ENCODE results near the gene TRIOBP. TPM values are rescaled to one million over a fixed set of nuclear protein-coding genes. Genes with fewer than 3 reads are reported as not detected.

TRIOBP gene
- polyA plus RNA-seq, 1 donor (not counting 4 experiments of a cell fraction or from before 2014, with no cell fraction given) = 22.2 TPM

- H3K27me3 ChIP-seq (ENCODE audit: control insufficient read depth, extremely low read depth, insufficient read depth, low read length) = no peaks in the 10 kb centered on the region
- no peaks in the 10 kb centered on the region for H4K20me1 ChIP-seq (ENCODE audit: control insufficient read depth, extremely low read depth, insufficient read depth, low read length)
- H3K9me3 ChIP-seq (ENCODE audit: control insufficient read depth, low read depth, low read length) = no peaks in the 10 kb centered on the region
- TF ChIP-seq CTCF (optimal IDR thresholded peaks at IDR 0.05 in 1 of 3, IDR thresholded peaks at IDR 0.05 in 1 of 3, conservative IDR thresholded peaks at IDR 0.05 in 1 of 3; ENCODE audit: extremely low read depth in 1 of 3, insufficient read depth in 2 of 3, low read length in 3 of 3) (no peak), EZH2 (IDR thresholded peaks at IDR 0.05; ENCODE audit: low read length) (no peak)
- no peak overlapping the region for H3K27ac ChIP-seq (ENCODE audit: control insufficient read depth, insufficient read depth, low read length)
- no peak for DNase-seq (ENCODE audit: low read depth, low spot score)
- H3K4me3 ChIP-seq (ENCODE audit: control insufficient read depth in 2 of 3, extremely low read depth in 1 of 3, insufficient read depth in 2 of 3, low read depth in 1 of 3, low read length in 3 of 3) = no peak overlapping the region
- peaks cover 1 to 7% of the 10 kb centered on the region in 2 experiments for H3K36me3 ChIP-seq (ENCODE audit: control insufficient read depth in 2 of 2, extremely low read depth in 1 of 2, insufficient read depth in 2 of 2, low read length in 2 of 2)
- dilution Hi-C loops (cut with MboI; ENCODE audit: extremely low pct_ligation_motif_present, low sequenced_read_pairs) = no loop called here
- no peak overlapping the region for H3K9ac ChIP-seq (ENCODE audit: control insufficient read depth, extremely low read depth, insufficient read depth, low read length)
- H3K9me1 ChIP-seq (ENCODE audit: control insufficient read depth, extremely low read depth, insufficient read depth, low read length) = no peaks in the 10 kb centered on the region
- FAIRE-seq = no peak
- H3K79me2 ChIP-seq (ENCODE audit: control insufficient read depth, insufficient read depth, low read length) = no peaks in the 10 kb centered on the region
- peaks cover 4% of the 10 kb centered on the region for H3K4me1 ChIP-seq (ENCODE audit: control insufficient read depth, extremely low read depth, insufficient read depth, low read length)
- H3K4me2 ChIP-seq (ENCODE audit: control insufficient read depth, extremely low read depth, insufficient read depth, low read depth, low read length) = no peak overlapping the region
- no peak overlapping the region for H2AFZ ChIP-seq (ENCODE audit: control insufficient read depth, low read length)
These were observed 115.0 kb downstream of the TRIOBP start for GRCh38 chr22:37811867-37812266.

- Histone ChIP-seq H3K4me1 (ENCODE audit: control insufficient read depth, extremely low read depth, insufficient read depth, low read length) (peaks cover 11% of the 10 kb centered on the region), H3K79me2 (ENCODE audit: control insufficient read depth, insufficient read depth, low read length) (no peaks in the 10 kb centered on the region), H3K9me1 (ENCODE audit: control insufficient read depth, extremely low read depth, insufficient read depth, low read length) (no peaks in the 10 kb centered on the region), H2AFZ (ENCODE audit: control insufficient read depth, low read length) (no peak overlapping the region), H3K27me3 (ENCODE audit: control insufficient read depth, extremely low read depth, insufficient read depth, low read length) (no peaks in the 10 kb centered on the region), H3K4me2 (ENCODE audit: control insufficient read depth, extremely low read depth, insufficient read depth, low read depth, low read length) (no peak overlapping the region), H3K4me3 (ENCODE audit: control insufficient read depth in 2 of 3, extremely low read depth in 1 of 3, insufficient read depth in 2 of 3, low read depth in 1 of 3, low read length in 3 of 3) (no peak overlapping the region), H3K27ac (ENCODE audit: control insufficient read depth, insufficient read depth, low read length) (no peak overlapping the region), H3K9me3 (ENCODE audit: control insufficient read depth, low read depth, low read length) (no peaks in the 10 kb centered on the region), H3K9ac (ENCODE audit: control insufficient read depth, extremely low read depth, insufficient read depth, low read length) (no peak overlapping the region), H3K36me3 (ENCODE audit: control insufficient read depth in 2 of 2, extremely low read depth in 1 of 2, insufficient read depth in 2 of 2, low read length in 2 of 2) (peaks cover 1 to 7% of the 10 kb centered on the region in 2 experiments), H4K20me1 (ENCODE audit: control insufficient read depth, extremely low read depth, insufficient read depth, low read length) (no peaks in the 10 kb centered on the region)
- DNase-seq (ENCODE audit: low read depth, low spot score) (no peak), FAIRE-seq (no peak)
- TF ChIP-seq CTCF (optimal IDR thresholded peaks at IDR 0.05 in 1 of 3, IDR thresholded peaks at IDR 0.05 in 1 of 3, conservative IDR thresholded peaks at IDR 0.05 in 1 of 3; ENCODE audit: extremely low read depth in 1 of 3, insufficient read depth in 2 of 3, low read length in 3 of 3) (no peak), EZH2 (IDR thresholded peaks at IDR 0.05; ENCODE audit: low read length) (no peak)
- dilution Hi-C loops (cut with MboI; ENCODE audit: extremely low pct_ligation_motif_present, low sequenced_read_pairs) = no loop called here
These were observed 116.2 kb downstream of the TRIOBP start for GRCh38 chr22:37812869-37813678.
